HAP-1 (cell line): ENCODE results near the gene SRF.
"Not testable (repeated sequence)": the region's sequence is repeated elsewhere in the genome, so short reads cannot be mapped to it uniquely, and the experiment has no call there.

ENCODE experiments used
- DNase-seq, 2 experiments: peaks; one replicate each; pipeline ENCODE4 v3.0.0-alpha.2; 2016 to 2020; ENCODE audit warnings: low spot score in 2 of 2
- H3K27me3 ChIP-seq: fragments of 250-450 bp; sonication (Bioruptor Pico); 2 replicates; pipeline ENCODE4 v1.5.1; 2020; ENCODE audit warnings: low read depth, mild to moderate bottlenecking, moderate library complexity
- H3K36me3 ChIP-seq: fragments of 250-450 bp; sonication (Bioruptor Pico); replicated peaks from 2 replicates; pipeline ENCODE4 v1.5.1; 2020; ENCODE audit warnings: mild to moderate bottlenecking
- H3K4me1 ChIP-seq: fragments of 250-450 bp; sonication (Bioruptor Pico); 2 replicates; pipeline ENCODE4 v1.5.1; 2020; ENCODE audit warnings: mild to moderate bottlenecking
- H3K4me3 ChIP-seq: fragments of 250-450 bp; sonication (Bioruptor Pico); 2 replicates; pipeline ENCODE4 v1.5.1; 2020; ENCODE audit warnings: mild to moderate bottlenecking, moderate library complexity
- H3K9me3 ChIP-seq: fragments of 250-450 bp; sonication (Bioruptor Pico); 2 replicates; pipeline ENCODE4 v1.5.1; 2020; ENCODE audit warnings: mild to moderate bottlenecking, moderate library complexity
- in situ Hi-C: fragments of 300-500 bp; cut with MboI; formaldehyde crosslinking; loops from 3 replicates; pipeline ENCODE4 v1.14.3; 2020; ENCODE audit warnings: low sequenced_read_pairs, inconsistent platforms, mixed read lengths

SRF gene

GRCh38 chr6:43170931-43171706 is at the start of gene SRF:
Gene SRF (plus strand): TSS chr6:43171269. CDS start chr6:43171657, 388 bp downstream.
- Histone ChIP-seq H3K27me3 (no peaks in the 10 kb centered on the region), H3K36me3 (peaks cover 15% of the 10 kb centered on the region), H3K4me3 (peak within 1 kb of the TSS; percentile 80), H3K9me3 (no peaks in the 10 kb centered on the region), H3K4me1 (peaks cover 17% of the 10 kb centered on the region)
- DNase-seq: peak; percentile 97 to 100
- in situ Hi-C loops: no loop called here

DNA sequence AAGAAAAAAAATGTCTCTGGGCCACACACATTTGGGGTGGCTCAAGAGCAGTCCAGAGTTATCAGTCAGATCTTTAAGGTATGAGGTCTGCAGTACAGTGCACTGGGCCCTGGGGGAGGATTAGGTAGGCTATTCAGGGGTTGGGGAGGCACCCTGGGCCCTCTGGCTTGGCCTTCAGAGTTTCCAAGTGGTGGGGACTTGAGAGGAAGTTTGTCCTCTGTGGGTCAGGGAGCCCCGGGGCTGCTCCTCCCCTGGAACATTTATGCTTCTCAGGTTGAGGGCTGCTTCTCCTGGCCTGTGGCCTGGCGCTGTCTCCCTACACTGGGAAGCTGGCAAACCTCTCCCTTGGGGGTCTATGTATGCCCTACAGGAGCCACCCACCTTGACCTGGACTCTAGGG is 48.9 kb upstream of the SRF start:
- no peaks in the 10 kb centered on the region for H3K4me1 ChIP-seq
- H3K27me3 ChIP-seq: no peaks in the 10 kb centered on the region
- no peak for DNase-seq
- in situ Hi-C loops: no loop called here
- H3K36me3 ChIP-seq: no peaks in the 10 kb centered on the region
- no peaks in the 10 kb centered on the region for H3K9me3 ChIP-seq
- H3K4me3 ChIP-seq: no peak overlapping the region

GRCh38 chr6:43123461-43124314 is 47.4 kb upstream of the SRF start:
- Histone ChIP-seq H3K9me3 (no peaks in the 10 kb centered on the region), H3K27me3 (no peaks in the 10 kb centered on the region), H3K4me3 (no peak overlapping the region), H3K36me3 (no peaks in the 10 kb centered on the region), H3K4me1 (no peaks in the 10 kb centered on the region)
- in situ Hi-C loops: no loop called here
- no peak for DNase-seq

DNA sequence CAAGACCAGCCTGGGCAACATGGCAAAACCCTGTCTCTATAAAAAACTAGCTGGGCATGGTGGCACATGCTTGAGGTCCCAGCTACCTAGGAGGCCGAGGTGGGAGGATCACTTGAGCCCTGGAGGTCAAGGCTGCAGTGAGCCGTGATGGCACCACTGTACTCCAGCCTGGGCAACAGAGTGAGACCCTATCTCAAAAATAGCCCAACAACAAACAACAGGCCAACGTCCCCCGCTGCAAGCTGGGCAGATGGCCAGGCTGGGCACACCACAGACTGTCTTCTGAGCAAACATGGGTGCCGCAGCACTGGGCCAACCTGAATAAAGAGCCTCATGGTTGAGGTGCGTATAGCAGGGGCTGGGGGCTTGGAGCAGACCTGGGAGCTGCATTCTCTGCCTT is 46.6 kb upstream of the SRF start:
- H3K27me3 ChIP-seq: no peaks in the 10 kb centered on the region
- in situ Hi-C loops: no loop called here

GRCh38 chr6:43125119-43125518 is 46.0 kb upstream of the SRF start:
- no peak overlapping the region for H3K4me3 ChIP-seq
- no peaks in the 10 kb centered on the region for H3K4me1 ChIP-seq
- no peaks in the 10 kb centered on the region for H3K9me3 ChIP-seq
- no peaks in the 10 kb centered on the region for H3K36me3 ChIP-seq
- no peaks in the 10 kb centered on the region for H3K27me3 ChIP-seq
- in situ Hi-C loops: no loop called here
- DNase-seq: no peak

More for the DNA sequence above, 46.6 kb upstream of the SRF start:
- no peak for DNase-seq
- no peaks in the 10 kb centered on the region for H3K9me3 ChIP-seq
- H3K36me3 ChIP-seq: no peaks in the 10 kb centered on the region
- H3K4me3 ChIP-seq: no peak overlapping the region
- no peaks in the 10 kb centered on the region for H3K4me1 ChIP-seq

- no peaks in the 10 kb centered on the region for H3K36me3 ChIP-seq
- in situ Hi-C loops: no loop called here
- H3K4me3 ChIP-seq: no peak overlapping the region
- no peaks in the 10 kb centered on the region for H3K4me1 ChIP-seq
- no peaks in the 10 kb centered on the region for H3K9me3 ChIP-seq
- DNase-seq: no peak
- no peaks in the 10 kb centered on the region for H3K27me3 ChIP-seq
Observed at GRCh38 chr6:43125555-43125954, 45.5 kb upstream of the SRF start.

DNA sequence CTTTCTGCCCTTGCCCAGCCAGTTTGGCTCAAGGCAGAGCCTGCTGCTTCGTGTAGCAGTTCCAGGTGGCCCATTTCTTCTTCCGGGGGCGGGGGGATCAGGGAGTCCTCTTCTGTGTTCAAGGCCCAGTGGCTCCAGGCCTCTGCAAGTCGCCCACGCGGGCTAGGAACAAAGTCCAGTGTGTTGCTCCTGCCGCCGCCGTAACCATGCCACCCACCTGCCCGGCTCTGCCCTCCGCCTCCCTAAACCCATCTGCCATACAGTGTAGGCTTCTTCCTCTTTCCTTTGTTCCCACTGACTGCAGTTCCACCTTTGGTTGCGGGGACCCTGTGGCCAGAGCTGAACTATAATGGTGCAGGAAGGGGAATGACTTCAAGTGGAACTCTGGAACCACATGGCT is 43.9 kb upstream of the SRF start:
- Histone ChIP-seq H3K9me3 (no peaks in the 10 kb centered on the region), H3K4me3 (no peak overlapping the region), H3K4me1 (no peaks in the 10 kb centered on the region), H3K36me3 (peaks cover 3% of the 10 kb centered on the region; the same call in 1 of the 2 replicates), H3K27me3 (no peaks in the 10 kb centered on the region)
- DNase-seq: no peak
- in situ Hi-C loops: no loop called here

- in situ Hi-C loops: no loop called here
- no peaks in the 10 kb centered on the region for H3K4me1 ChIP-seq
- no peaks in the 10 kb centered on the region for H3K9me3 ChIP-seq
- no peak overlapping the region for H3K4me3 ChIP-seq
- H3K36me3 ChIP-seq: peaks cover 7% of the 10 kb centered on the region; the same call in 1 of the 2 replicates
- no peaks in the 10 kb centered on the region for H3K27me3 ChIP-seq
- no peak for DNase-seq
Observed at GRCh38 chr6:43127877-43128276, 43.2 kb upstream of the SRF start.

GRCh38 chr6:43128926-43129325 is 42.1 kb upstream of the SRF start:
- in situ Hi-C loops: no loop called here
- Histone ChIP-seq H3K9me3 (no peaks in the 10 kb centered on the region), H3K4me1 (no peaks in the 10 kb centered on the region), H3K27me3 (no peaks in the 10 kb centered on the region), H3K36me3 (peaks cover 7% of the 10 kb centered on the region; the same call in 1 of the 2 replicates), H3K4me3 (no peak overlapping the region)
- DNase-seq: no peak

GRCh38 chr6:43129434-43130194 is 41.5 kb upstream of the SRF start:
- no peaks in the 10 kb centered on the region for H3K4me1 ChIP-seq
- in situ Hi-C loops: no loop called here
- peak; percentile 15 to 27 for DNase-seq

GRCh38 chr6:43130429-43130828 is 40.6 kb upstream of the SRF start:
- in situ Hi-C loops: no loop called here
- H3K9me3 ChIP-seq: no peaks in the 10 kb centered on the region
- H3K27me3 ChIP-seq: no peaks in the 10 kb centered on the region
- H3K4me1 ChIP-seq: no peaks in the 10 kb centered on the region
- peaks cover 7% of the 10 kb centered on the region; the same call in 1 of the 2 replicates for H3K36me3 ChIP-seq
- no peak overlapping the region for H3K4me3 ChIP-seq
- DNase-seq: no peak

More at GRCh38 chr6:43129434-43130194, 41.5 kb upstream of the SRF start:
- Histone ChIP-seq H3K27me3 (no peaks in the 10 kb centered on the region), H3K9me3 (no peaks in the 10 kb centered on the region), H3K36me3 (peaks cover 7% of the 10 kb centered on the region; the same call in 1 of the 2 replicates), H3K4me3 (no peak overlapping the region)

DNA sequence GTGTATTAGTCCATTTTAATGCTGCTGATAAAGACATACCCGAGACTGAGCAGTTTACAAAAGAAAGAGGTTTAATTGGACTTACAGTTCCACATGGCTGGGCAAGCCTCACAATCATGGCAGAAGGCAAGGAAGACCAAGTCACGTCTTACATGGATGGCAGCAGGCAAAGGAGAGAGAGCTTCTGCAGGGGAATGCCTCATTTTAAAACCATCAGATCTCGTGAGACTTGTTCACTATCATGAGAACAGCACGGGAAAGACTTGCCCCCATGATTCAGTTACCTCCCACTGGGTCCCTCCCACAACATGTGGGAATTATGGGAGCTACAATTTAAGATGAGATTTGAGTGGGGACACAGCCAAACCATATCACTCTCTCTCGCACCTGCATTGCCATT is 39.7 kb upstream of the SRF start:
- H3K4me3 ChIP-seq, H3K4me1 ChIP-seq, in situ Hi-C loops, DNase-seq, H3K9me3 ChIP-seq, H3K27me3 ChIP-seq, H3K36me3 ChIP-seq: not testable (repeated sequence)

DNA sequence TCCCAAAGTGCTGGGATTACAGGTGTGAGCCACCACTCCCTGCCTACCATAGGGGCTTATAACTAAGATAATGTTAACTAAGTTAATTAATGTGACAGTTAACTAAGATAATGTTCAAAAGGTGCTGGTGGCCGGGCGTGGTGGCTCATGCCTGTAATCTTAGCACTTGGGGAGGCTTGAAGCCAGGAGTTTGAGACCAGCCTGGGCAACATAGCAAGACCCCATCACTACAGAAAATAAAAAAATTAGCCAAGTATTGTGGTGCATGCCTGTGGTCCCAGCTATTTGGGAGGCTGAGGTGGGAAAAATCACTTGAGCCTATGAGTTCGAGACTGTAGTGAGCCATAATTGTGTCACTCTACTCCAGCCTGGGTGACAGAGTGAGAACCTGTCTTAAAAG is 32.8 kb upstream of the SRF start:
- 0 out of 2 replicates have a peak, but pooled peaks cover 2% of the 10 kb centered on the region for H3K36me3 ChIP-seq
- H3K27me3 ChIP-seq: no peaks in the 10 kb centered on the region
- no peak for DNase-seq
- H3K4me1 ChIP-seq: peaks cover 2% of the 10 kb centered on the region; the same call in 1 of the 2 replicates
- H3K4me3 ChIP-seq: no peak overlapping the region
- no peaks in the 10 kb centered on the region for H3K9me3 ChIP-seq
- in situ Hi-C loops: no loop called here
